GM19043 (cell line): Measurements from ENCODE around the gene TCF7L2.

Source experiments
- ATAC-seq: cut with Tn5 transposase; IDR thresholded peaks from one replicate; pipeline ENCODE4 v1.9.1; 2021; ENCODE audit warnings: low read depth; ENCODE audit not compliant: unreplicated experiment

The TCF7L2 gene

DNA sequence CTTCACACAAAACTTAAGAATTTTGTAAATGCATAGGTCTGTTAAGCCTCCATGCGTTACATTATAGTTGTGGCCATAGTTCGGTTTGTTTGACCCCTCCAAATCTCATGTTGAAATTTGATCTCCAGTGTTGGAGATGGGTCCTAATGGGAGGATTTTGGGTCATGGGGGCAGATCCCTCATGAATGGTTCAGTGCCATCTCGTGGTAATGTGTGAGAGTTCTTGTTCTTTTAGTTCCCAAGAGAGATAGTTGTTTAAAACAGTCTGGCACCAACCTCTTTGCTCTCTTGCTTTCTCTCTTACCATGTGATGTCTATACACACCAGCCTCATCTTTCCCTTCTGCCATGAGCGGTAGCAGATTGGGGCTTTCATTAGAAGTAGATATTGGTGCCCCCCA, 264.3 kb downstream of the TCF7L2 start:
- no peak for ATAC-seq

- ATAC-seq = no peak
These were observed 266.1 kb downstream of the TCF7L2 start for GRCh38 chr10:113216102-113216501.
